Left lobe of liver (tissue), 2 donors: ENCODE data around the gene NUDT19. TPM values are rescaled to one million over a fixed set of nuclear protein-coding genes. Genes with fewer than 3 reads are reported as not detected.
A peak's percentile ranks its signal among the peaks of the same experiment; 100 is the strongest.
"Not testable (repeated sequence)": the region's sequence is repeated elsewhere in the genome, so short reads cannot be mapped to it uniquely, and the experiment has no call there.

Experiments
- ATAC-seq: fragments of 200-7000 bp; cut with Tn5 transposase; one replicate; pipeline ENCODE4 v1.9.1; 2020; ENCODE audit warnings: mild to moderate bottlenecking, moderate library complexity
- DNase-seq: peaks from one replicate; pipeline ENCODE4 v3.0.0-alpha.2; 2020; ENCODE audit warnings: low spot score
- total RNA-seq: library from RNA; stranded (reverse); gene quantifications from one replicate; pipeline ENCODE4 v1.2.1, GENCODE V29; 2021
- donor health status: DM: no; HTN: no; CAD: no; lungs with moderate emphysema.
- donor health status: DM: no; HTN: yes; CAD: no.

NUDT19 gene
- total RNA-seq, 1 donor from 2014 or later: 8.2 TPM

DNA sequence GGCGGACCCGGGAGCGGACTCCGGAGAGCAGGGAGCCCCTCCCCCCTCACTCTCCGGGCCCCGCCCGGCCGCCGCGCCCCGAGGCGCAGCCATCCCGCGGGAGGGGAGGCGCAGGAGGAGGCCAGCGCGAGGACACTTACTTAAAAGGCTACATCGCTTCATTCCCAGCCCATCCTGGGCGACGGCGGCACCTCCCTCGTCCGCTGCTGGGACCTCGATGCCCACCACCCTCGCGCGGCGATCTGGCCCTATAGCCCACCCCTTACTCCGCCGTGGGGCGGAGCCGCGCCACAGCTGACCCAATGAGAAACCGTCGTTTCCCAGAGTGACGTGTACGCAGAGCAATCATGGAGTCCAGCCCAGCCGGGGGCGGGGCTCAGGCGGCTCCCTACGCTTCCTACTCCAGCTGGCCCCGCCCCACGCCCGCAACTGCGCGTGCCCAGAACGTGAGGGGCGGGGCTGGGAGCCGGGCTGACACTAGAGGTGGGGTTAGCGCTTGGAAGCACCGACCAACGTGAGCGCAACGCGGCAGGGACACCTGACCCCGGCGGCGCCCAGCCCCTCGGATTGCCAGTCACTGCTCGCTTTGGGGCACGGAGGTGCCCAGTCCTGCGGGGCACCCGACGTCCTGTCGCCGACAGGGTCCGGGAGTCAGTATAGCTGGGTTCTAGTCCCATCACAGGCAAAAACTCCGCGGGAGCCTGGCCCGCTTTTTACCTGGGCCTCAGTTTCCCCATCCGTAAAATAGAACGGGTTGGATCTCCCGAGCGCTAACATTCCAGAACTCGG, 16.5 kb upstream of the NUDT19 start, which contains the start of gene ANKRD27:
TSS of gene ANKRD27 (minus strand) at position 250 of the 789 bp plus-strand sequence. CDS start 16,165 bp downstream, outside the sequence.
- ATAC-seq (peak; percentile 94), DNase-seq (peak; percentile 99)

GRCh38 chr19:32675720-32676185, 15.9 kb upstream of the NUDT19 start, which contains the start of gene RGS9BP:
TSS of gene RGS9BP (plus strand) at chr19:32675848. CDS start at chr19:32676264, 416 bp downstream.
- ATAC-seq (peak; percentile 56), DNase-seq (peak; percentile 75)

DNA sequence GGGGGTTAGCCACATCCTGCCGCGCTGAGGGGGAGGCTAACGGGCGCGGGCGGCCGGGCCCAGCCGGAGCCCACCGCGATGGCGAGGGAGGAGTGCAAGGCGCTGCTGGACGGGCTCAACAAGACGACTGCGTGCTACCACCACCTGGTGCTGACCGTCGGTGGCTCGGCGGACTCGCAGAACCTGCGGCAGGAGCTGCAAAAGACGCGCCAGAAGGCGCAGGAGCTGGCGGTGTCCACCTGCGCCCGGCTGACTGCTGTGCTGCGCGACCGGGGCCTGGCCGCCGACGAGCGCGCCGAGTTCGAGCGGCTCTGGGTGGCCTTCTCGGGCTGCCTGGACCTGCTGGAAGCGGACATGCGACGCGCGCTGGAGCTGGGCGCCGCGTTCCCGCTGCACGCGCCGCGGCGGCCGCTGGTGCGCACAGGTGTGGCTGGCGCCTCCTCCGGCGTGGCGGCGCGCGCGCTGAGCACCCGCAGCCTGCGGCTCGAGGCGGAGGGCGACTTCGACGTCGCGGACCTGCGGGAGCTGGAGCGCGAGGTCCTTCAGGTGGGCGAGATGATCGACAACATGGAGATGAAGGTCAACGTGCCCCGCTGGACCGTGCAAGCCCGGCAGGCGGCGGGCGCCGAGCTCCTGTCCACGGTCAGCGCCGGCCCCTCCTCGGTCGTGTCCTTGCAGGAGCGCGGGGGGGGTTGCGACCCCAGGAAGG, 15.3 kb upstream of the NUDT19 start:
- ATAC-seq (no peak), DNase-seq (no peak)

- no peak for DNase-seq
Measured at GRCh38 chr19:32676895-32677359, 14.7 kb upstream of the NUDT19 start.

GRCh38 chr19:32677657-32678056, 14.0 kb upstream of the NUDT19 start:
- DNase-seq (no peak), ATAC-seq (no peak)

More at GRCh38 chr19:32676895-32677359, 14.7 kb upstream of the NUDT19 start:
- ATAC-seq: no peak

GRCh38 chr19:32680986-32681385, 10.6 kb upstream of the NUDT19 start:
- DNase-seq (no peak), ATAC-seq (no peak)

DNA sequence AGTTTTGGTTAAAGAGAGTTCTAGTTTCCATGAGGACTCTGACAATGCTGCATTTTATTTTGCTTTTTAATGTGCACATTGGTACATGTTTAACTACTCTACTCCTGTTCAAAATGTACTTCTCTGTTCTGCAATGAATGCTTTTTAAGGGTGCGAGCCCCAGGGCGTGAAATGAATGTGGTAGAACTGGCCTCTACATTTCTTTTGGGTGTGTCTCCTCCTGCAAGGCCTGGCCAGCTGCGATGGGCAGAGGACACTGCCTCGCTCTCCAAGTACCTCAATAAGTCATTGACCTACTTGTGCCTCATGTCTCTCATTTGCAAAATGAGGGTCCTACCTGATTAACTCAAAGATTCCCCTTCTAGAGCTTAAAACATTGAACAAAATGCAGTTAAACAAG, 9.3 kb upstream of the NUDT19 start:
- no peak for ATAC-seq
- no peak for DNase-seq

GRCh38 chr19:32686847-32687475, 4.7 kb upstream of the NUDT19 start:
- no peak for DNase-seq
- ATAC-seq: no peak

DNA sequence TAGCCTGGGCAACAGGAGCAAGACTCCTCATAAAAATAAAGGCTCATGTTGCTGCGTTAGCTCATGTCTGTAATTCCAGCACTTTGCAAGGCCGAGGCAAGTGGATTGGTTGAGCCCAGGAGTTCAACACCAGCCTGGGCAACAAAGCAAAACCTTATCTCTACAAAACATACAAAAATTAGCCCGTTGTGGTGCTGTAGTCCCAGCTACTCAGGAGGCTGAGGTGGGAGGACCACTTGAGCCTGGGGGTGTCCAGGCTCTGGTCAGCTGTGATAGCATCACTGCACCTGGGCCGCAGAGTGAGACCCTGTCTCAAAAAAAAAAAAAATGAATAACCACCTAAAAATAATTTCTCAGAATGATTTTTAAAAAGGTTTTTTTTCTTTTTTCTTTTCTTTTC, 3.9 kb upstream of the NUDT19 start:
- DNase-seq (no peak), ATAC-seq (no peak)

DNA sequence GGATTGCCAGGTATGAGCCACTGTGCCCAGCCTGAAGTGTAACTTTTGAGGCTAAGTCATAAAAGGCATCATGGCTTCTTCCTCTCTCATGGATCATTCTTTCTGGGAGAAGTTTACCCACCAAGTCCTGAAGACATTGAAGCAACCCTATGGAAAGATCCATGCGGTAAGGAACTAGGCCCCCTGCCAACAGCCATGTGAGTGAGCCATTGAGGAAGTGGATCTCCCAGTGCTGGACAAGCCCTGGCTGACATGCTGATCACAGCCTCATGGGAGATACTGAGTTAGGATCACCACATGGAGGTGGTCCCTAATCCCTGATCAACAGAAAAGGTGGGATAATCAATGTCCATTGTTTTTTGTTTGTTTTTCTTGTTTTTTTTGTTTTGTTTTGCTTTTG, 3.3 kb upstream of the NUDT19 start:
- ATAC-seq (no peak), DNase-seq (no peak)

DNA sequence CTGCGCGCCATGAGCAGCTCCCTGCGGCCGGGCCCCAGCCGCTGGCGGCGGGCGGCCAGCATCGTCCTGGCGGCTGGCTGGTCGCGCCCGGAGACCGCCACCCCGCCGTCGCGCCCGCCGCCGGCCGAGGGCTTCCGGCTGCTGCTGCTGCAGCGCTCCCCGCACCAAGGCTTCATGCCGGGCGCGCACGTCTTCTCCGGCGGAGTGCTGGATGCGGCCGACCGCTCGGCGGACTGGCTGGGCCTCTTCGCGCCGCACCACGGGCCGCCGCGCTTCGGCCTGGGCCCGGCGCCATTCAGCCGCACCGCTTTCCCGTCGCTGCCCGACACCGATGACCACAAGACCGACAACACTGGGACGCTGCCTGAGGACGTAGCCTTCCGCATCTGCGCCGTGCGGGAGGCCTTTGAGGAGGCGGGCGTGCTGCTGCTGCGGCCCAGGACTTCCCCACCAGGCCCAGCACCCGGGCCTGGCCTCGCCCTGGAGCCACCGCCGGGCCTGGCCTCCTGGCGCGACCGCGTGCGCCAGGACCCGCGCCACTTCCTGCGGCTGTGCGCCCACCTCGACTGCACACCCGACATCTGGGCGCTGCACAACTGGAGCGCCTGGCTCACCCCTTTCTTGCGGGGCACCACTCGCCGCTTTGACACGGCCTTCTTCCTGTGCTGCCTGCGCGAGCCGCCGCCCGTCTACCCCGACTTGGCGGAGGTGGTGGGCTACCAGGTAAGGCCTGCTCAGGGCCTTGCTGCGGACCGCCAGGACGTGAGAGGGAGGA, 518 bp downstream of the NUDT19 start:
- DNase-seq: peak; percentile 70
- peak; percentile 69 for ATAC-seq

- DNase-seq (no peak), ATAC-seq (no peak)
Measured at GRCh38 chr19:32692727-32693061, 1.1 kb downstream of the NUDT19 start.

DNA sequence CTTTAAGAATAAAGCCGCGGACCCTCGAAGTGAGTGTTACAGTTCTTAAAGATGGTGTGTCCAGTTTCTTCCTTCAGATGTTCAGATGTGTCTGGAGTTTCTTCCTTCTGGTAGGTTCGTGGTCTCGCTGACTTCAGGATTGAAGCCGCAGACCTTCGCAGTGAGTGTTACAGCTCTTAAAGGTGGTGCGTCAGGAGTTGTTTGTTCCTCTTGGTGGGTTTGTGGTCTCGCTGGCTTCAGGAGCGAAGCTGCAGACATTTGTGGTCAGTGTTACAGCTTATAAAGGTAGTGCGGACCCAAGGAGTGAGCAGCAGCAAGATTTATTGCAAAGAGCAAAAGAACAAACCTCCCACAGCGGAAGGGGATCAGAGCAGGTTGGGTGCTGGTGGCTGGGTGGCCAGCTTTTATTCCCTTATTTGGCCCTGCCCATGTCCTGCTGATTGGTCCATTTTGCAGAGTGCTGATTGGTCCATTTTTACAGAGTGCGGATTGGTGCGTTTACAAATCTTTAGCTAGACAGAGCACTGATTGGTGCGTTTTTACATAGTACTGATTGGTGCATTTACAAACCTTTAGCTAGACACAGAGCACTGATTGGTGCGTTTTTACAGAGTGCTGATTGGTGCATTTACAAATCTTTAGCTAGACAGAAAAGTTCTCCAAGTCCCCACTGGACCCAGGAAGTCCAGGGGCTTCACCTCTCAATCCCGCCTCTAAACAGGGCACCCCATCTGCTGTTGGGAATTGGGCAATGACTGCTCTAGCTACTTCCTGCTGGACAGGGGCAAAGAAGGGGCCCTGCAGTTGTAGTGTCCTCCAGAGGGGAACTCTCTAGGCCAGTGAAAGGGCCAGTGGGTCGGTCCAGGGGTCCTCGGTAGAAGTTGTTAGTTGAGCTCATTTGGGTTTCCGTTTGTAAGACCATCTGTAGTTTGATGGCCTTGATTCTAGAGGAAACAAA, 1.8 kb downstream of the NUDT19 start:
- not testable (repeated sequence) for DNase-seq, ATAC-seq

DNA sequence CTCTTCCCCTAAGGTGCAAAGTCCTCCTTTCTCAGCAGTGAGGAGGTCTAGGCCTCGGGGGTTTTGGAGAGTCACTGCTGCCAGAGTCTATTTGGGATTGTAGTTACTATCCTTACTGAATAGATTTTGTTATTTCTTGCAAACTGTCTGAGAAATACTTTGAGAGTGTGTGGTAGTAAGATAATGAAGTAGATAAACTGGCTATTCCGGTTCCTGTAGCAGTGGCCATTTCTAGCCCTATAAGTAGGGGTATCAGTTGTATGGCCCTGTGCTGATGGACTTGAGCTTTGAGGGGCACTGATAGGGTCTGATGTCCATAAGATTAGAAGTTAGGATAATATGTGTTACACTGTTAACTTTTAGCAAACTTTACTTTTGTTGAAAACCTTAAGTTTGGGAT, 2.7 kb downstream of the NUDT19 start:
- ATAC-seq, DNase-seq: not testable (repeated sequence)

DNA sequence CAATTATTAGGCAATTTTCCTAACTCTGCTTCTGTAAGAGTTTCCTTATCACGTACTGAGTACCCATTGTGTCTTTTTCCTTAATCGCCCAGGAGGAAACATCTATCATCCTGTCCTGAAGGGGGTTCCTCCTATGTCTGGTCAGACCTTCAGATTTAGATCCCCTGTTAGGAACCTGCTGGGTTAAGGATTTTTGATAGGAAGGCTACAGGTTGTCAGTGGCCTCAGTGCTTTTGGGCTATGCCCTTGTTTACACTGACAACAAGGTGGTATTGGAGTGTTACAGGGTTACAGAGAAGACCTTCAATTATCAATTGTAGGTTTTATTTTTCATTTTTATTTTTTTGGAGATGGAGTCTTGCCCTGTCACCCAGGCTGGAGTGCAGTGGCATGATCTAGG, 3.2 kb downstream of the NUDT19 start:
- DNase-seq, ATAC-seq: not testable (repeated sequence)

DNA sequence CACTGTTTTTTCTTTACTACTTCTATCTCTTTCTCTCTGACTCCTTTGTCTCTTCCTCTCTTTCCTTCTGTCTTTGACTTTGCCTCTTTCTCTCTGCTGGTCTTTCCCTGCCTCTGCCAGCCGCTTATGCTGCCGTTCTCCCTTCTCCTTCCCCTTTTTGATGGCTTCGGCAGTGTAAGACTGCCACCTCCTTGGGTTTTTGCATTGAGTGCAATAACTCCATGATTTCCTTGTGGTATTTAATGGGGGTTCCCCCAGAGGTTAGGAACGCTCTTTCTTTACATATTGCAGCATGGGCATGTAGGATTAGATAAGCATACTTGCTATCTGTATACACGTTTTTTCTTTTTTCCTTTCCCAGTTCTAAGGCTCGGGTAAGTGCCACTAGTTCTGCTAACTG, 3.9 kb downstream of the NUDT19 start:
- not testable (repeated sequence) for DNase-seq, ATAC-seq

DNA sequence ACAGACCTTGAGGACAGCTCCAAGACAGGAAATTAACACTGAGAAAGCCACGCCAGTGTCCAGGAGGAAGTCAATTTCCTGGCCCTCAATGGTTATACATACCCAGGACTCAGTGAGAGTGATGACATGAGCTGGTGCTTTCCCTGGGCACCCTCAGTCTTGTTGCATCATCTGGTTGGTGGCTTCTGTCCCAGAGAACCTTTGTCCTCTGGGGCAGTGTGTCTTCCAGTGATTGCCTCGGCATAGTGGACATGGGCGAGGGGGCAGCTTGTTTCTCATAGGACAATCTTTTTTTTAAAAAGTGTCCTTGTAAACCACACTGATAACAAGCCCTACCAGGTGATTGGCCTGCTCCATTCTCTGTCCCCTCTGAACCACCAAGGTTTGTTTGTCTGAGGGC, 5.2 kb downstream of the NUDT19 start:
- DNase-seq (peak; percentile 91), ATAC-seq (peak; percentile 57)

DNA sequence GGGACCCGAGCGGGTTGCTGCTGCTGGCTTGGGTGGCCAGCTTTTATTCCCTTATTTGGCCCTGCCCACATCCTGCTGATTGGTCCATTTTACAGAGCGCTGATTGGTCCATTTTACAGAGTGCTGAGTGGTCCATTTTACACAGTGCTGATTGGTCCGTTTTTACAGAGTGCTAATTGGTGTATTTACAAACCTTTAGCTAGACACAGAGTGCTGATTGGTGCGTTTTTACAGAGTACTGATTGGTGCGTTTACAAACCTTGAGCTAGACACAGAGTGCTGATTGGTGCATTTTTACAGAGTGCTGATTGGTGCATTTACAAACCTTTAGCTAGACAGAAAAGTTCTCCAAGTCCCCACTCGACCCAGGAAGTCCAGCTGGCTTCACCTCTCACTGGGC, 8.5 kb downstream of the NUDT19 start:
- ATAC-seq, DNase-seq: not testable (repeated sequence)

- ATAC-seq (peak; percentile 89), DNase-seq (no peak)
Measured at GRCh38 chr19:32702010-32702409, 10.4 kb downstream of the NUDT19 start.
